NCI-H82 (cell line): ENCODE results near the gene IARS2.
"Not testable (repeated sequence)": the region's sequence is repeated elsewhere in the genome, so short reads cannot be mapped to it uniquely, and the experiment has no call there.

Experiments
- DNase-seq: peaks from one replicate; lab custom pipeline; 2025; lab: John Stamatoyannopoulos, UW

IARS2 gene

DNA sequence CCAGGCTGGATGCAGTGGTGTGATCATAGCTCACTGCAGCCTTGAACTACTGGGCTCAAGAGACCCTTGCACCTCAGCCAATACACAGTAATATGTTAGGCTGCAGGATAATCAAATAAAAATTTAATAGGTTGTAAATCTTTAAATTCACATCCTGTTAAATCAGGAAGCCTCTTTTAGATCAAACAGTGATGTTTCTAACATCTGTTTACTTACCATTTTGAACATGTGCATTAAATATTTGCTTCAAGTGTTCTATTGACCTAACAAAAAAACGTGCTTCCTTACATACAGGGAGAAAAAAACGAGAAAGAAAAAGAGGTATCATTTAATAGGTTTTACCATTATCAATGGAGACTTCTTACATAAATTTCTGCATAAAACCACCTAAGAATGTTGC, 70.6 kb downstream of the IARS2 start:
- no peak for DNase-seq

- no peak for DNase-seq
Observed at GRCh38 chr1:220166853-220167252, 72.9 kb downstream of the IARS2 start.

GRCh38 chr1:220169887-220170286, 76.0 kb downstream of the IARS2 start:
- not testable (repeated sequence) for DNase-seq

DNA sequence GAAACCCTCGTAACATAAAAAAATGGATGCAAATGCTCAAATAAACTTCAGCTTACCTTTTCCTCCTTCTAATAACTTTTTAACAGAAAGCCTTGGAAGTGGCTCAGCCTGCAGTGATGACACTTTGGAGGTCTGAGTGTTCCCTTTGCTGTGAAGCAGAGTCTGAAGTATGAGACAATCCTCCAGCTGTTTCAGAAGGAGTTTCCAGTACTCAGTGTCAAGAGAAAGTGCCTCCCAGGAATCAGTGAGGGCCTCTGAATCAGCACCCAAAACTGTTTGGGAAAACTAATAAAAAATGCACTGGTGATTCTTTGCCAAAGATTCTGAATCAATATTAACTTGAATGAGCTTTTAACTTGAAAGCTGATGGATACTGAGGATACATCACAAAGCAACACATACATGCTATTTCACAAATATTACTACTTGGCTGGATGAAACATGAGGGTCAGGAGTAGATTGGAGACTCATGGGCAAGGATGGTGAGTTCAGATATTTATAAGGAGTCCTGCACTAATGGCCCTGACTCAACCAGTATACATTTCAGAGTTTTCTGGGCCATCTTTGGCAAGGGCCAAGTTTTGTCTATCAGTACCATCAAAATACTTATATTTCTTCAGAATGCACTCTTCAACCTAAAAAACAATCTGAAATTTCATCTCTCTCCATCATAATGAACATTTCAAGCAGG, 77.0 kb downstream of the IARS2 start:
- no peak for DNase-seq

DNA sequence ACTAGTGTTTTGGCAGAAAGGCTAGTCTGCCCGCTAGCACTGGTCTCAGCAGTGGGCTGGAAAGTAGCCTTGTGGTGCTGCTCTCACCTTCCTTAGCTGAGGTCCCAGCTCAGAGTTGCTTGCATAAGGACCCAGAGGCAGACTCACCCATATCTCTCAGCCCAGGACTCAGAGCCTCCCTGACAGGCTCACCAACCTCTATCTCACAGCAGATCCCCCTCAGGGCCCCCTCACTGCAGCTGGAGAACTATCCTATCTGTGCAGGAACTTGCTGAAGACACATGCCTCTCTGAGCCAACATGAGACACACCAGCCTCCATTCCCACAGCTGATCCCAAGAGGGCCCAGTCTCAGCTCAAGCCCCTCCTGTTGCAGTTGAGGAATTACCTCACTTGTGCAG, 82.6 kb downstream of the IARS2 start:
- no peak for DNase-seq

DNA sequence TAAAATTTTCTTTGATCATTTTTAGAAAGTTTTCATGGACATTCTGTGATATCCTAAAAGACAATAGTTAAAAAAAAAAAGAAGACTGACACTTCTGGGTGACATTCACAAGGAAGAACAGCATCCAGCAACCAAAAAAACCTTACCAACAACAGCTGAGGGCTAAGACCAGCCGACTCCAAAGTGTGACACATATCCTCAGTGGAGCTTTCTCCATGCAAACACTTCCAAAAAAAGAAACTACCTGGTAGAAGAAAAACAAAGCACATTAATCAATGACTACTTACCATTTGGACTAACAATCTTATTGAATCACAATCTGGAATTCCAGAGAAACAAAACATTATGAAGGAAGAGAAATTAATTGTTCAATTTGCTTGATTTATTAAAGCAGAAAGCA, 88.2 kb downstream of the IARS2 start:
- DNase-seq: no peak

DNA sequence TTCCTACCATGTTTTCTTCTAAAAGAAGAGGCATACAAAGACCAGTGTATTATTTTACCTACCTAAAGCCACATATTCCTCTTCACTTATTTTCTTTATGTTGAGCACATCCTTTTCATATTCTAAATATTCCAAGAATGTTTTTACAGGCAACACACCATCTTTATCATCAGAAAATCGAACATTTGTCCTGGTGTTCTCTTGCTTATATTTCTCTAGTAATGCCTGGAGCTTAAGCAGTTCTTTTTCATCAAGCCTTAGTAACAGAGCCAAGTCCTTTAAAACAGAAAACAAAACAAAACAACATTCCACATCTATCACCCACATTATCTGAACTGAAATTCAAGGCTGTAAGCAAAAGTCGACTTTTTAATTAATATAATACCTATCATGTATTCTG, 88.7 kb downstream of the IARS2 start:
- no peak for DNase-seq

- DNase-seq: no peak
Observed at GRCh38 chr1:220184506-220184905, 90.6 kb downstream of the IARS2 start.

- no peak for DNase-seq
Observed at GRCh38 chr1:220186752-220187151, 92.8 kb downstream of the IARS2 start.

- DNase-seq: no peak
Observed at GRCh38 chr1:220188538-220188937, 94.6 kb downstream of the IARS2 start.

GRCh38 chr1:220189750-220190347, 95.9 kb downstream of the IARS2 start:
- DNase-seq: peak; percentile 62

DNA sequence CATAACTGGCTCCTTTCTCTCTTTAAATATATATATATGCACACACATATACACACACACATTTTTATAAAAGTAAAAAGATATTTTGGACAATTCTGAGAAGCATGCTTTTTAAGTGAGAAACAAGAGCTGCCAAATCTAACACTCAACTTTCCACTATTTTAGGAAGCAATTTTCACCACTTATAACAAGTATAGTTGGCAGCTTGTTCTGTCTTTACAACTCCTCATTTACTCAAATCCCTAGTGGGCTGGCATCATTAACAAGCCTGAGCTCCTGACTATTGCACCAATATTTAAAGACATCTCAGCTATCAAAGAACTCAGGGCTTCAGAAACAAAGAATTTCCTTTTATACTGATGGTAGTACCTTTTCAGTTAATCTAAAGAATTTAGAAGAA, 101.8 kb downstream of the IARS2 start:
- DNase-seq: no peak
